T-helper 1 cell treated with Interleukin-12 subunit alpha and Interleukin-12 subunit beta and Interleukin-4 antibody, amounts not matched to agents 30 μg/mL and 1 μg/mL, for 36 hours (primary cell): ENCODE results near the gene WDR12.
A peak's percentile ranks its signal among the peaks of the same experiment; 100 is the strongest.
"Not testable (repeated sequence)": the region's sequence is repeated elsewhere in the genome, so short reads cannot be mapped to it uniquely, and the experiment has no call there.

Experiments used
- H3K27ac Mint-ChIP-seq: one replicate; pipeline ENCODE4 v1.8.0; 2021; ENCODE audit warnings: mild to moderate bottlenecking, mixed read lengths
- H3K27me3 Mint-ChIP-seq: one replicate; pipeline ENCODE4 v1.8.0; 2021; ENCODE audit warnings: low read depth, mixed read lengths
- H3K36me3 Mint-ChIP-seq: one replicate; pipeline ENCODE4 v1.8.0; 2021; ENCODE audit warnings: low read depth, mixed read lengths
- H3K4me1 Mint-ChIP-seq: one replicate; pipeline ENCODE4 v1.8.0; 2021; ENCODE audit warnings: low read depth, mixed read lengths
- H3K4me3 Mint-ChIP-seq: one replicate; pipeline ENCODE4 v1.8.0; 2021; ENCODE audit warnings: mild to moderate bottlenecking, moderate library complexity, mixed read lengths
- H3K9me3 Mint-ChIP-seq: one replicate; pipeline ENCODE4 v1.8.0; 2021; ENCODE audit warnings: mixed read lengths

WDR12 gene

GRCh38 chr2:202912342-202913201, 1.1 kb upstream of the WDR12 start:
- H3K36me3 Mint-ChIP-seq, H3K9me3 Mint-ChIP-seq, H3K27me3 Mint-ChIP-seq: not testable (repeated sequence)
- H3K4me3 Mint-ChIP-seq = peak overlapping the region; percentile 98
- peaks cover 16% of the 10 kb centered on the region for H3K4me1 Mint-ChIP-seq
- H3K27ac Mint-ChIP-seq = peak overlapping the region; percentile 98

- H3K4me1 Mint-ChIP-seq = peaks cover 18% of the 10 kb centered on the region
- no peaks in the 10 kb centered on the region for H3K27me3 Mint-ChIP-seq
- peak overlapping the region; percentile 98 for H3K4me3 Mint-ChIP-seq
- no peaks in the 10 kb centered on the region for H3K9me3 Mint-ChIP-seq
- peaks cover 7% of the 10 kb centered on the region for H3K36me3 Mint-ChIP-seq
- H3K27ac Mint-ChIP-seq = peak overlapping the region; percentile 98
Observed at GRCh38 chr2:202911203-202911511, 316 bp downstream of the WDR12 start.

- peak overlapping the region; percentile 98 for H3K4me3 Mint-ChIP-seq
- peaks cover under 1% of the 10 kb centered on the region for H3K9me3 Mint-ChIP-seq
- peaks cover 18% of the 10 kb centered on the region for H3K4me1 Mint-ChIP-seq
- H3K27ac Mint-ChIP-seq = peak overlapping the region; percentile 49
- H3K27me3 Mint-ChIP-seq = no peaks in the 10 kb centered on the region
- peaks cover 8% of the 10 kb centered on the region for H3K36me3 Mint-ChIP-seq
Observed at GRCh38 chr2:202910698-202911097, 775 bp downstream of the WDR12 start.

- peaks cover 18% of the 10 kb centered on the region for H3K4me1 Mint-ChIP-seq
- not testable (repeated sequence) for H3K27me3 Mint-ChIP-seq, H3K27ac Mint-ChIP-seq, H3K9me3 Mint-ChIP-seq
- peaks cover 12% of the 10 kb centered on the region for H3K36me3 Mint-ChIP-seq
- H3K4me3 Mint-ChIP-seq = peak overlapping the region; percentile 98
Observed at GRCh38 chr2:202910250-202910649, 1.2 kb downstream of the WDR12 start.

GRCh38 chr2:202909394-202910192, 1.9 kb downstream of the WDR12 start:
- H3K4me3 Mint-ChIP-seq = peak overlapping the region; percentile 14
- peaks cover 18% of the 10 kb centered on the region for H3K4me1 Mint-ChIP-seq
- peaks cover 16% of the 10 kb centered on the region for H3K36me3 Mint-ChIP-seq
- no peak overlapping the region for H3K27ac Mint-ChIP-seq
- peaks cover 4% of the 10 kb centered on the region for H3K9me3 Mint-ChIP-seq
- H3K27me3 Mint-ChIP-seq = no peaks in the 10 kb centered on the region

- H3K36me3 Mint-ChIP-seq = peaks cover 25% of the 10 kb centered on the region
- peaks cover 4% of the 10 kb centered on the region for H3K9me3 Mint-ChIP-seq
- H3K27me3 Mint-ChIP-seq = no peaks in the 10 kb centered on the region
- no peak overlapping the region for H3K4me3 Mint-ChIP-seq
- H3K4me1 Mint-ChIP-seq = peaks cover 17% of the 10 kb centered on the region
- H3K27ac Mint-ChIP-seq = no peak overlapping the region
Observed at GRCh38 chr2:202908186-202908585, 3.3 kb downstream of the WDR12 start.

- H3K27me3 Mint-ChIP-seq, H3K27ac Mint-ChIP-seq: not testable (repeated sequence)
- H3K36me3 Mint-ChIP-seq = peaks cover 25% of the 10 kb centered on the region
Observed at GRCh38 chr2:202905507-202905906, 6.0 kb downstream of the WDR12 start.

GRCh38 chr2:202885190-202885589, 26.3 kb downstream of the WDR12 start:
- H3K4me3 Mint-ChIP-seq = no peak overlapping the region
- H3K4me1 Mint-ChIP-seq = no peaks in the 10 kb centered on the region
- no peak overlapping the region for H3K27ac Mint-ChIP-seq
- H3K9me3 Mint-ChIP-seq = no peaks in the 10 kb centered on the region
- H3K36me3 Mint-ChIP-seq = peaks cover 32% of the 10 kb centered on the region
- H3K27me3 Mint-ChIP-seq = no peaks in the 10 kb centered on the region

More at GRCh38 chr2:202905507-202905906, 6.0 kb downstream of the WDR12 start:
- not testable (repeated sequence) for H3K9me3 Mint-ChIP-seq, H3K4me1 Mint-ChIP-seq, H3K4me3 Mint-ChIP-seq

- Mint-ChIP-seq H3K36me3 (peaks cover 30% of the 10 kb centered on the region), H3K9me3 (no peaks in the 10 kb centered on the region), H3K27me3 (no peaks in the 10 kb centered on the region), H3K4me3 (no peak overlapping the region), H3K27ac (no peak overlapping the region), H3K4me1 (no peaks in the 10 kb centered on the region)
Observed at GRCh38 chr2:202883987-202884675, 27.3 kb downstream of the WDR12 start.

- Mint-ChIP-seq H3K4me3 (no peak overlapping the region), H3K36me3 (peaks cover 22% of the 10 kb centered on the region), H3K27ac (no peak overlapping the region), H3K27me3 (no peaks in the 10 kb centered on the region), H3K4me1 (no peaks in the 10 kb centered on the region), H3K9me3 (no peaks in the 10 kb centered on the region)
Observed at GRCh38 chr2:202881570-202881969, 29.9 kb downstream of the WDR12 start.

GRCh38 chr2:202877699-202878098, 33.8 kb downstream of the WDR12 start:
- Mint-ChIP-seq H3K27me3 (peaks cover 3% of the 10 kb centered on the region), H3K36me3 (peaks cover 4% of the 10 kb centered on the region), H3K9me3 (no peaks in the 10 kb centered on the region), H3K4me3 (no peak overlapping the region), H3K4me1 (no peaks in the 10 kb centered on the region), H3K27ac (no peak overlapping the region)

GRCh38 chr2:202871300-202872141, 40.0 kb downstream of the WDR12 start, which contains the start of gene ICA1L:
ICA1L (minus strand) TSS chr2:202871766; CDS start chr2:202829009, 42,757 bp downstream.
- no peaks in the 10 kb centered on the region for H3K36me3 Mint-ChIP-seq
- H3K4me1 Mint-ChIP-seq = peaks cover 13% of the 10 kb centered on the region
- peak within 1 kb of the TSS; percentile 93 for H3K4me3 Mint-ChIP-seq
- H3K9me3 Mint-ChIP-seq = no peaks in the 10 kb centered on the region
- peaks cover 3% of the 10 kb centered on the region for H3K27me3 Mint-ChIP-seq
- H3K27ac Mint-ChIP-seq = peak within 1 kb of the TSS; percentile 71

- peak overlapping the region; percentile 93 for H3K4me3 Mint-ChIP-seq
- H3K36me3 Mint-ChIP-seq = no peaks in the 10 kb centered on the region
- no peaks in the 10 kb centered on the region for H3K9me3 Mint-ChIP-seq
- peaks cover 13% of the 10 kb centered on the region for H3K4me1 Mint-ChIP-seq
- peaks cover 3% of the 10 kb centered on the region for H3K27me3 Mint-ChIP-seq
- H3K27ac Mint-ChIP-seq = peak overlapping the region; percentile 71
Observed at GRCh38 chr2:202870431-202871299, 40.8 kb downstream of the WDR12 start.
